Spleen (tissue), 11 donors: ENCODE results near the gene PRR22. TPM values are rescaled to one million over a fixed set of nuclear protein-coding genes. Genes with fewer than 3 reads are reported as not detected.

Source experiments
- DNase-seq: peaks from one replicate; pipeline ENCODE4 v3.0.0-alpha.2; 2020
- H3K27ac ChIP-seq, 8 donors: fragments of 200-600 bp; sonication (generic) in 7 of 8; 1 replicate in 4 of 8; 2 replicates in 4 of 8; pipeline versions ENCODE4 v1.5.0 to v1.8.0; 2016 to 2021; ENCODE audit warnings: inconsistent platforms in 4 of 8, mild to moderate bottlenecking in 4 of 8, moderate library complexity in 1 of 8
- H3K27me3 ChIP-seq, 7 donors: fragments of 200-600 bp; sonication (generic) in 6 of 7; replicated peaks in 1 of 7; 1 replicate in 4 of 7; 2 replicates in 3 of 7; pipeline versions ENCODE4 v1.5.0 to v1.8.0; 2016 to 2021; ENCODE audit warnings: inconsistent platforms in 3 of 7, mild to moderate bottlenecking in 1 of 7
- H3K36me3 ChIP-seq, 6 donors: fragments of 200-600 bp; sonication (generic) in 5 of 6; 1 replicate in 4 of 6; 2 replicates in 2 of 6; pipeline versions ENCODE4 v1.5.0 to v1.8.0; 2016 to 2021; ENCODE audit warnings: inconsistent platforms in 2 of 6
- H3K4me1 ChIP-seq, 6 donors: fragments of 200-600 bp; sonication (generic) in 5 of 6; 1 replicate in 3 of 6; 2 replicates in 3 of 6; pipeline versions ENCODE4 v1.5.0 to v1.8.0; 2016 to 2021; ENCODE audit warnings: inconsistent platforms in 3 of 6
- H3K4me3 ChIP-seq, 8 donors: fragments of 200-600 bp; sonication (generic) in 7 of 8; 1 replicate in 4 of 8; 2 replicates in 4 of 8; pipeline versions ENCODE4 v1.5.0 to v1.8.0; 2016 to 2021; ENCODE audit warnings: inconsistent platforms in 4 of 8, mild to moderate bottlenecking in 4 of 8, moderate library complexity in 2 of 8
- H3K9me3 ChIP-seq, 8 donors: fragments of 200-600 bp; sonication (generic) in 7 of 8; 1 replicate in 4 of 8; 2 replicates in 4 of 8; pipeline versions ENCODE4 v1.5.0 to v1.8.0; 2016 to 2021; ENCODE audit warnings: inconsistent platforms in 4 of 8
- POLR2A ChIP-seq, 3 donors: fragments of 450-650 bp; IDR thresholded peaks; one replicate each; pipeline ENCODE4 v1.5.1; 2017; ENCODE audit warnings: antibody characterized with exemption in 3 of 3, mild to moderate bottlenecking in 1 of 3
- POLR2AphosphoS5 ChIP-seq, 3 donors: sonication (generic); formaldehyde crosslinking; IDR thresholded peaks; one replicate each; pipeline ENCODE4 v1.5.1; 2017; ENCODE audit warnings: antibody characterized with exemption in 3 of 3
- WGBS, 5 donors: extraction: QIAGEN DNeasy Blood & Tissue Kit in 3 of 5; methylation state at CpG; one replicate each; pipeline versions ENCODE4 v1.1.5 to v1.1.7; 2013 to 2018; 5-methylcytosine and 5-hydroxymethylcytosine counted together
- intact Hi-C: fragments of 100-400 bp; cut with DNase I; formaldehyde crosslinking; loops from one replicate; pipeline ENCODE4 v1.15.0; 2023; ENCODE audit warnings: low total_unique reads
- polyA plus RNA-seq, 3 donors: library from polyadenylated mRNA; stranded (reverse); fragments of 200-250 nt; gene quantifications; one replicate each; pipeline ENCODE4 v1.2.1, GENCODE V29; 2013
- total RNA-seq, 7 donors: library from RNA; depleted of rRNA in 3 of 7; stranded (reverse); fragments of >200 nt in 3 of 7; fragmentation: NEBNext Ultra II Directional in 4 of 7; extraction: Animal tissue kit (Norgen Biotek cat#: 25700) in 4 of 7; gene quantifications; one replicate each; pipeline versions ENCODE4 v1.1.0 to v1.2.1, GENCODE V29; 2016 to 2021
- TF ChIP-seq, protein P1 (sequence below), 11 experiments: fragments of 200-600 bp in 7 of 11; fragments of 450-650 bp in 4 of 11; sonication (generic) in 4 of 11; IDR thresholded peaks in 8 of 11; conservative IDR thresholded peaks in 3 of 11; 1 replicate in 7 of 11; 2 replicates in 4 of 11; pipeline versions ENCODE4 v1.4.0 to v1.8.0; 2016 to 2021; ENCODE audit warnings: antibody characterized with exemption in 11 of 11, inconsistent platforms in 4 of 11, mild to moderate bottlenecking in 1 of 11
- donor health status: healthy with polysubstance abuse.
- donor health status: DM: no; HTN: no; CAD: no; lungs with moderate emphysema.
- donor health status: DM: no; HTN: no; CAD: no.
- donor health status: Bipolar disorder and iron deficiency.
- donor health status: healthy.
- donor health status: DM: no; HTN: no; CAD: no.
- donor health status: DM: yes; HTN: yes; CAD: no.

PRR22 gene
- total and polyA plus RNA-seq, 10 donors: 1.4 to 11.4 (median 4.3) TPM

DNA sequence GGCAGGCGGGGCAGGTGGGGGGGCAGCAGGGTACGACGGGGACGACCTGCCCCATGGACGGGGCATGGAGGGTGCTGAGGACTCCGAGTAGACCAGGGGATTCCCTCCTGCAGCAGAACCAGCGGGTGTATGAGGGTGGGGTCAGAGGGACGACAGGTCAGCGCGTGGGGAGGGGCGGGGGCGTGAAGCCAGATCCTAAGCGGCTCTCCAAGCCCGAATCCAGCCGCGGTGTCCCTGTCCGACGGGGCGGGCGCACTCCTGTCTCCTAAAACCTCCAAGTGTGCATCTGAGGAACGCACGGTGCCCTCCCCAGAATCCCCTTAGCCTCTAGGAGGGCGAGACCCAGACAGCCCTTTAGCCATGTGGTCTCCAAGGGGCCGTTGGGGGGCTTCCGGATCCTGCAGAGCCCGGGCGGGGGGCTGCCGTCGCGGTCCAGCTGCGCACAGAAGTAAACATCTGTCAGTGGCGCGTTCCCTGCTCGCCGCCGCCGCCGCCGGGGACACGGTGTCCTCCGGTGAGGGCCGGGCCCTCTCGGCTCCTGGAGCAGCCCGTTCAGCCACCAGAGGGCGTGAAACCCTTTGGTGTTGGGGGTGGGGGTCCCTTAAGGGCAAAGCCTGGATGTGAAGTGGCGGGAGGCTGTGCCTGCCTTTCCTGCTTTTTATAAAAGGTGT, 21.1 kb upstream of the PRR22 start:
- no peaks in the 10 kb centered on the region for H3K9me3 ChIP-seq
- H3K4me1 ChIP-seq: peaks cover 6 to 47% (median 29%) of the 10 kb centered on the region in 6 donors
- intact Hi-C loops: no loop called here
- H3K4me3 ChIP-seq: peak overlapping the region in 3 of 8 donors; percentile 12 to 62 (median 19)
- H3K36me3 ChIP-seq: no peaks in the 10 kb centered on the region
- TF ChIP-seq POLR2A (IDR thresholded peaks at IDR 0.05): no peak
- TF ChIP-seq POLR2AphosphoS5 (IDR thresholded peaks at IDR 0.05): peak; percentile 6 to 80 (median 49)
- TF ChIP-seq, protein P1, sequence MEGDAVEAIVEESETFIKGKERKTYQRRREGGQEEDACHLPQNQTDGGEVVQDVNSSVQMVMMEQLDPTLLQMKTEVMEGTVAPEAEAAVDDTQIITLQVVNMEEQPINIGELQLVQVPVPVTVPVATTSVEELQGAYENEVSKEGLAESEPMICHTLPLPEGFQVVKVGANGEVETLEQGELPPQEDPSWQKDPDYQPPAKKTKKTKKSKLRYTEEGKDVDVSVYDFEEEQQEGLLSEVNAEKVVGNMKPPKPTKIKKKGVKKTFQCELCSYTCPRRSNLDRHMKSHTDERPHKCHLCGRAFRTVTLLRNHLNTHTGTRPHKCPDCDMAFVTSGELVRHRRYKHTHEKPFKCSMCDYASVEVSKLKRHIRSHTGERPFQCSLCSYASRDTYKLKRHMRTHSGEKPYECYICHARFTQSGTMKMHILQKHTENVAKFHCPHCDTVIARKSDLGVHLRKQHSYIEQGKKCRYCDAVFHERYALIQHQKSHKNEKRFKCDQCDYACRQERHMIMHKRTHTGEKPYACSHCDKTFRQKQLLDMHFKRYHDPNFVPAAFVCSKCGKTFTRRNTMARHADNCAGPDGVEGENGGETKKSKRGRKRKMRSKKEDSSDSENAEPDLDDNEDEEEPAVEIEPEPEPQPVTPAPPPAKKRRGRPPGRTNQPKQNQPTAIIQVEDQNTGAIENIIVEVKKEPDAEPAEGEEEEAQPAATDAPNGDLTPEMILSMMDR (IDR thresholded peaks at IDR 0.05 in 8 of 11, conservative IDR thresholded peaks at IDR 0.05 in 3 of 11): peak; percentile 20 to 83 (median 57)
- peak; percentile 85 for DNase-seq
- 1 to 6% (median 3%) methylated on average over 6 to 46 of the region's 46 CpGs for WGBS, 5 donors
- H3K27ac ChIP-seq: peak overlapping the region in 1 of 8 donors; percentile 57
- H3K27me3 ChIP-seq: peaks cover 0 to 55% (median 43%) of the 10 kb centered on the region in 7 donors

DNA sequence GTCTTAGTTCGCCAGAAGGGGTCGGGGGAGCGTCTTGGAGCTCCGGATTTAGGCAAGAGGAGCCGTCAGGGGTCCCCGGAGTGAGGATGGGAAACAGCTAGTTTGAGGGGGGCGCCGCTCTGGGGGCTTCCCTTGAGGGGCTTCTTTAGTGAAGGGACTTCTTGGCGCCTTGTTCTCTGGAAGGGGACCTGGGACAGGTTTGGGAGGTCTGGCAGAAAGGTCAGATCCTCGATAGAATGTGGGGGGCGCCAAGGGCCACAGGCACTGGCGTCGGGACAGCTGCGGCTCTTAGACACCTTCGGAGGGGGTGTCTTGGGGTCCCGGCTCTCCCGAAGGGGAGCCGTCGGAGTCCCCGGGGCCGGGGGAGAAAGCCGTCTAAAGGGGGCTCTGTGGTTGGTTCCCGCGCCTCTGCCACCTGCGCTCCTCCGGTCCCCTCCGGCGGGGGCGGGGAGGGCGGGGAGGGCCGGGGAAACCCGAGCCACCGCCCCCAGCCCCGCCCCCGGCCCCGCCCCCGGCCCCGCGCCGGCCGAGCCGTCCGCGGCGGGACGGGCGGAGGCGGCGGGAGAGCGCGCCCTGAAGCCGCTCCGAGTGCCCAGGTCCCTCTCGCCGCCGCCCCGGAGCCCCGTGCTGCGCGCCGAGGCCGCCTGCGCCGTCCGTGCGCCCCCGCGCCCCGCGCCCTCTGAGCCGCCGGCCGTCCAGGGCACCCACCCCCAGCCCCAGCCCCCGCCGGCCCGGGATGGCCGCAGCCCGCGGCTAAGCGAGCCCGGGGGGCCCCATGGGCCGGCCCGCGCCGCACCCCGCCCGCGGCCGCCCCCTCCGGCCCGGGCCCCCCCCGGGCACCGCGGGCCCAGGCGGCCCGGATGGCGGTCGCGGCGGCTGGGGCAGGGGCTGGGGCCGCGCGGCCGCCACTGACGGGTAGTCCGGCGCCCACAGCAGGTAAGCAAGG, 20.2 kb upstream of the PRR22 start, which contains the start of gene NRTN:
NRTN (plus strand) TSS at position 552 of the 946 bp plus-strand sequence. CDS start 19,099 bp downstream, outside the sequence.
- Histone ChIP-seq H3K9me3 (no peaks in the 10 kb centered on the region), H3K27ac (peak within 1 kb of the TSS in 2 of 8 donors; percentile 16 to 57), H3K4me3 (peak within 1 kb of the TSS; percentile 7 to 62 (median 27)), H3K4me1 (peaks cover 6 to 54% (median 29%) of the 10 kb centered on the region in 6 donors), H3K27me3 (peaks cover 0 to 63% (median 46%) of the 10 kb centered on the region in 7 donors), H3K36me3 (no peaks in the 10 kb centered on the region)
- intact Hi-C loops: loop anchor here (5.0 kb wide), 1 partner anchor 88 kb away; no protein-coding TSS in a partner anchor
- peak; percentile 82 for DNase-seq
- 2 to 12% (median 2%) methylated on average over 10 to 106 of the region's 107 CpGs for WGBS, 5 donors
- TF ChIP-seq, protein P1 (IDR thresholded peaks at IDR 0.05 in 8 of 11, conservative IDR thresholded peaks at IDR 0.05 in 3 of 11): no peak
- TF ChIP-seq POLR2AphosphoS5 (IDR thresholded peaks at IDR 0.05) (no peak), POLR2A (IDR thresholded peaks at IDR 0.05) (no peak)

DNA sequence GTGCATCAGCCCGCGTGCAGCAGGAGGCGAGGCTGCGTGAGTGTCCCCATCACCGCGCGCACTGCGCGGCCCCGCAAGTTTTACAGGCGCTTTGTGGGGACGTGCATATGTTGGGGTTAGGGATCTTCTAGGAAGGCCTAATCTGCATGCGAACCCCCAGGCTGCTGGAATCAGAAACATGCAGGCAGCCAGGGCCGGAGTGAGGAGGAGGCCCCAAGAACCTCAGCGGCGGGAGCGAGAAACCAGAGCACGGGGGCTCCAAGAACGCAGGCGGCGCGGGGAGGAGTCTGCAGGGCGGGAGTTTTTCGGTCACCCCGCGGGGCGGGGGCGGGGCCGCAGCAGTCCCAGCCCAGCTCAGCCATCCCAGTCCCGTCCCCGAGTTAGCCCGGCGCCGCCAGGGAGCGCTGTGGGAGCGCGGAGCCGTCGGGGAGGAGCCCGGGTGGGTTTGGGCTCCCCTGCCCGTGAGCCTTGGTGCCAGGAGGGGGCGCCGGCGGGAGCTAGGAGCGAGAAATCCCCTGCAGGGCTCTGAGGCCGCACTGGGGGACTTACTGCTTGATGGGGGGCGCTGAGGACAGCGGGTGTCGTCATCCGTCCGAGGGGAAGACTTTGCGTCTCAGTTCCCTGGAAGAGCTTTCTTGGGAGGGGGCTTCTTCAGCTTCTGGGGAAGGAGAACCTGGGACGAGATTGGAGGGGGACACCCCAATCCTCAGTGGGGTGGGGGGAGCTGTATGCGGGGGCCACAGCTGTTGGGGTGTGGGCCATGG, 19.4 kb upstream of the PRR22 start:
- peak overlapping the region in 7 of 8 donors; percentile 7 to 62 (median 29) for H3K4me3 ChIP-seq
- intact Hi-C loops: loop anchor here (5.0 kb wide), 1 partner anchor 88 kb away; no protein-coding TSS in a partner anchor
- TF ChIP-seq POLR2A (IDR thresholded peaks at IDR 0.05) (no peak), POLR2AphosphoS5 (IDR thresholded peaks at IDR 0.05) (peak; percentile 44 to 79 (median 65))
- TF ChIP-seq, protein P1 (IDR thresholded peaks at IDR 0.05 in 8 of 11, conservative IDR thresholded peaks at IDR 0.05 in 3 of 11): peak; percentile 74 to 96 (median 91)
- peaks cover 0 to 71% (median 46%) of the 10 kb centered on the region in 7 donors for H3K27me3 ChIP-seq
- H3K36me3 ChIP-seq: no peaks in the 10 kb centered on the region
- no peaks in the 10 kb centered on the region for H3K9me3 ChIP-seq
- H3K27ac ChIP-seq: peak overlapping the region in 1 of 8 donors; percentile 16
- 0 to 4% (median 1%) methylated on average over 24 to 54 of the region's 54 CpGs for WGBS, 5 donors
- H3K4me1 ChIP-seq: peaks cover 6 to 62% (median 32%) of the 10 kb centered on the region in 6 donors
- peak; percentile 95 for DNase-seq
